IMR-90 (cell line): ENCODE data around the gene KDM1A. TPM values are rescaled to one million over a fixed set of nuclear protein-coding genes. Genes with fewer than 3 reads are reported as not detected.

ENCODE experiments used
- ATAC-seq: fragments of 200-7000 bp; cut with Tn5 transposase; 2 replicates; pipeline ENCODE4 v1.9.1; 2020; ENCODE audit warnings: low read depth, mild to moderate bottlenecking, moderate library complexity
- BruUV-seq: library from RNA; stranded (reverse); fragments of 400-500 nt; replicated peaks from 2 replicates; lab custom pipeline; 2021; lab: Mats Ljungman, UMichigan
- CTCF ChIA-PET: fragments of 300-600 bp; formaldehyde crosslinking; extraction: SDS; loops from one replicate; lab custom pipeline; 2021; ENCODE audit warnings: antibody characterized with exemption; lab: Yijun Ruan, JAX
- POLR2A ChIA-PET: fragments of 300-600 bp; sonication (Branson Sonifier 250); formaldehyde crosslinking; loops from one replicate; lab custom pipeline; 2022; ENCODE audit warnings: antibody characterized with exemption; ENCODE audit not compliant: unreplicated experiment; lab: Charles Lee
- DNase-seq: peaks from one replicate; pipeline ENCODE4 v3.0.0; 2013
- H2AFZ ChIP-seq: replicated peaks from 2 replicates; pipeline ENCODE3; 2013; ENCODE audit warnings: low read length, mild to moderate bottlenecking; ENCODE audit not compliant: poor library complexity
- H2AK5ac ChIP-seq: 2 replicates; pipeline ENCODE4 v1.6.1; 2013; ENCODE audit warnings: low read depth, low read length, inconsistent platforms
- H2AK9ac ChIP-seq: replicated peaks from 2 replicates; pipeline ENCODE3; 2013; ENCODE audit warnings: mild to moderate bottlenecking, low read depth, low read length, moderate library complexity; ENCODE audit not compliant: poor library complexity
- H2BK120ac ChIP-seq: 2 replicates; pipeline ENCODE4 v1.6.1; 2013; ENCODE audit warnings: low read depth, low read length, inconsistent platforms
- H2BK15ac ChIP-seq: 3 replicates; pipeline ENCODE4 v1.6.1; 2013; ENCODE audit warnings: low read depth, low read length, inconsistent platforms
- H2BK20ac ChIP-seq: 2 replicates; pipeline ENCODE4 v1.6.1; 2013; ENCODE audit warnings: low read depth, mild to moderate bottlenecking, inconsistent platforms, low read length, moderate library complexity
- H2BK5ac ChIP-seq: 2 replicates; pipeline ENCODE4 v1.6.1; 2013; ENCODE audit warnings: mild to moderate bottlenecking, low read depth, low read length, inconsistent platforms; ENCODE audit not compliant: poor library complexity, severe bottlenecking
- H3K14ac ChIP-seq: replicated peaks from 2 replicates; pipeline ENCODE4 v1.6.1; 2013; ENCODE audit warnings: low read depth, low read length, inconsistent platforms
- H3K18ac ChIP-seq: 2 replicates; pipeline ENCODE4 v1.6.1; 2013; ENCODE audit warnings: low read depth, low read length, control low read depth
- H3K23ac ChIP-seq: 2 replicates; pipeline ENCODE4 v1.6.1; 2013; ENCODE audit warnings: low read depth, low read length, inconsistent platforms
- H3K27ac ChIP-seq: 2 replicates; pipeline ENCODE4 v1.5.1; 2013; ENCODE audit warnings: mild to moderate bottlenecking, control low read depth, low read length; ENCODE audit not compliant: insufficient read depth
- H3K27me3 ChIP-seq: 2 replicates; pipeline ENCODE4 v1.6.1; 2013; ENCODE audit warnings: low read length; ENCODE audit not compliant: control insufficient read depth, insufficient read depth
- H3K36me3 ChIP-seq: 2 replicates; pipeline ENCODE4 v1.6.1; 2013; ENCODE audit warnings: low read length, mixed read lengths; ENCODE audit not compliant: control insufficient read depth, insufficient read depth
- H3K4ac ChIP-seq: 2 replicates; pipeline ENCODE4 v1.6.1; 2013; ENCODE audit warnings: low read depth, low read length, inconsistent platforms
- H3K4me1 ChIP-seq: 2 replicates; pipeline ENCODE4 v1.6.1; 2013; ENCODE audit warnings: low read length, mixed read lengths; ENCODE audit not compliant: control insufficient read depth, insufficient read depth
- H3K4me2 ChIP-seq: 2 replicates; pipeline ENCODE4 v1.6.1; 2013; ENCODE audit warnings: low read depth, mild to moderate bottlenecking, control low read depth, low read length, moderate library complexity
- H3K4me3 ChIP-seq: 2 replicates; pipeline ENCODE4 v1.5.1; 2013; ENCODE audit warnings: low read depth, mild to moderate bottlenecking, control low read depth, low read length, moderate library complexity; ENCODE audit not compliant: insufficient read depth
- H3K56ac ChIP-seq: 2 replicates; pipeline ENCODE4 v1.6.1; 2013; ENCODE audit warnings: low read length, inconsistent platforms; ENCODE audit not compliant: insufficient read depth; ENCODE audit errors: extremely low read depth
- H3K79me1 ChIP-seq, 2 experiments: 2 replicates each; pipeline ENCODE4 v1.6.1; 2013; ENCODE audit warnings: low read length in 2 of 2, inconsistent platforms in 1 of 2, low read depth in 1 of 2
- H3K9ac ChIP-seq: 2 replicates; pipeline ENCODE4 v1.6.1; 2013; ENCODE audit warnings: low read depth, low read length, control low read depth
- H3K9me1 ChIP-seq: 2 replicates; pipeline ENCODE4 v1.6.1; 2013; ENCODE audit warnings: low read length, inconsistent platforms; ENCODE audit not compliant: insufficient read depth
- H3K9me3 ChIP-seq: 2 replicates; pipeline ENCODE4 v1.6.1; 2013; ENCODE audit warnings: low read length; ENCODE audit not compliant: control insufficient read depth, insufficient read depth
- H4K20me1 ChIP-seq: 2 replicates; pipeline ENCODE4 v1.6.1; 2013; ENCODE audit warnings: low read length, inconsistent platforms; ENCODE audit not compliant: insufficient read depth
- H4K5ac ChIP-seq: 2 replicates; pipeline ENCODE4 v1.6.1; 2013; ENCODE audit warnings: mild to moderate bottlenecking, low read depth, low read length, control low read depth
- H4K8ac ChIP-seq, 2 experiments: 2 replicates each; pipeline ENCODE4 v1.6.1; 2013; ENCODE audit warnings: low read depth in 2 of 2, low read length in 2 of 2, control low read depth in 1 of 2, inconsistent platforms in 1 of 2
- H4K91ac ChIP-seq: 2 replicates; pipeline ENCODE4 v1.6.1; 2013; ENCODE audit warnings: low read depth, low read length, inconsistent platforms; ENCODE audit not compliant: insufficient read depth
- BHLHE40 ChIP-seq: fragments of 150-350 bp; IDR thresholded peaks from 2 replicates; pipeline ENCODE4 v1.6.1; 2016; ENCODE audit warnings: mild to moderate bottlenecking, low read depth, low read length
- MAZ ChIP-seq: IDR thresholded peaks from 2 replicates; pipeline ENCODE4 v1.6.1; 2012; ENCODE audit warnings: low read depth, mild to moderate bottlenecking, low read length, improper control_type of control experiment, moderate library complexity, borderline replicate concordance
- SMC3 ChIP-seq: fragments of 150-350 bp; IDR thresholded peaks from 2 replicates; pipeline ENCODE4 v1.6.1; 2016; ENCODE audit warnings: low read depth, mild to moderate bottlenecking, antibody characterized with exemption, low read length, moderate library complexity
- WGBS, 2 experiments: methylation state at CpG; one replicate each; pipeline versions ENCODE4 v1.1.5 to v1.1.7; 2013; ENCODE audit warnings: missing lambda C conversion rate in 2 of 2; ENCODE audit not compliant: insufficient read length in 1 of 2; ENCODE audit errors: extremely low coverage in 2 of 2; 5-methylcytosine and 5-hydroxymethylcytosine counted together
- dilution Hi-C: fragments of 300-500 bp; cut with HindIII; formaldehyde crosslinking; loops from one replicate; pipeline ENCODE4 v1.14.3; 2018; ENCODE audit warnings: low sequenced_read_pairs; ENCODE audit not compliant: unreplicated experiment
- in situ Hi-C: fragments of 300-500 bp; cut with MboI; formaldehyde crosslinking; loops from 3 replicates; pipeline ENCODE4 v1.14.3; 2019; ENCODE audit warnings: low sequenced_read_pairs, inconsistent platforms, mixed read lengths
- intact Hi-C: fragments of 100-400 bp; cut with micrococcal nuclease; formaldehyde crosslinking; loops from 2 replicates; pipeline ENCODE4 v1.10.0; 2022
- polyA plus RNA-seq, 3 experiments: library from polyadenylated mRNA; depleted of rRNA; stranded (reverse); fragments of >200 nt; gene quantifications; 2 replicates each; pipeline ENCODE4 v1.2.3, GENCODE V29; 2012; ENCODE audit warnings: low replicate concordance in 1 of 3
- total RNA-seq: library from RNA; depleted of rRNA; stranded (reverse); fragments of >200 nt; gene quantifications from 2 replicates; pipeline ENCODE4 v1.2.3, GENCODE V29; 2012
- TF ChIP-seq, protein P1 (sequence below): fragments of 150-350 bp; IDR thresholded peaks from 2 replicates; pipeline ENCODE4 v1.6.1; 2017; ENCODE audit warnings: mild to moderate bottlenecking, antibody characterized with exemption, low read length, low read depth

KDM1A gene
- total and polyA plus RNA-seq, 2 of the 4 experiments (the other 2 are of a cell fraction), result 58.7 to 104 TPM

GRCh38 chr1:23120383-23120782, 101.1 kb downstream of the KDM1A start (continued):
- TF ChIP-seq, protein P1, sequence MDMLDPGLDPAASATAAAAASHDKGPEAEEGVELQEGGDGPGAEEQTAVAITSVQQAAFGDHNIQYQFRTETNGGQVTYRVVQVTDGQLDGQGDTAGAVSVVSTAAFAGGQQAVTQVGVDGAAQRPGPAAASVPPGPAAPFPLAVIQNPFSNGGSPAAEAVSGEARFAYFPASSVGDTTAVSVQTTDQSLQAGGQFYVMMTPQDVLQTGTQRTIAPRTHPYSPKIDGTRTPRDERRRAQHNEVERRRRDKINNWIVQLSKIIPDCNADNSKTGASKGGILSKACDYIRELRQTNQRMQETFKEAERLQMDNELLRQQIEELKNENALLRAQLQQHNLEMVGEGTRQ, result no peak
- TF ChIP-seq SMC3, result no peak
- no peak for TF ChIP-seq BHLHE40

DNA sequence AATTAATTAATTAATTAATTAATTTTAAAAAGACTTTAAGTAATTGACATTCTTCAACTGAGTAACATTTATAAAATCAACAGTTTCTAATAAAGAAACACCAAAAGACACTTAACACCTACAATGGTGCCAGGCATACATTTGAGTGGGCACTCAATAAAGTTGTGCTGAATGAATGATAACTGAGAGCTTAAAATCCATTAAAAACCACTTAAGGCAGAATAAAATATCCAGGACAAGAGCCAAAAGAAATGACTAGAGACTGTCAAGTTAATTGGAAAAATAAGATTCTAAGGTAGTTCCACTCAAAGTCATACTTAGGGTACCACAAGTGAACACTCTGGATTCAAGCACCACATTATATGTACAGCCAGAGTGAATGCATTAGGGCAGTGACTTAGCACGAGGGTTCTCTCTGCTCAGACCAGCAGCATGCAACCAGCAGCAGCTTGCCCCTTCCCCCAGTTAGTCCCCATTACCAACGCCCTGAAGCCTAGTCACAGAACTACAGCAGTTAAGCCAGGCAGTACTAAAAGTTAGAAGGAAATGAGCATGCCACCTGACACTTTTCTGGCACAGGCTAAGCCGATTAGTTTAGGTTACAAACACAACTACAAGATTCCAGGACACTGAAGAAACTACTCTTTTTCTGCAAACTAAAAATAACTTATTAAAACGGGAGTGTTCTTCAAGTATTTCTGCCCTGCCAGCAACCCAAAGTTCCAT, 102.9 kb downstream of the KDM1A start:
- Histone ChIP-seq H3K23ac (0 out of 2 replicates have a peak overlapping the region, but pooled peaks have one; percentile 13), H3K9me1 (peaks cover 25% of the 10 kb centered on the region), H3K4ac (no peak overlapping the region; the same call in 1 of the 2 replicates), H4K20me1 (peaks cover 82% of the 10 kb centered on the region), H3K4me1 (peaks cover 19% of the 10 kb centered on the region), H3K27ac (no peak overlapping the region), H4K8ac (0 out of 4 replicates have a peak overlapping the region, but pooled peaks of 1 of the 2 experiments have one; percentile 22), H3K79me1 (peaks cover 13 to 91% of the 10 kb centered on the region in 2 experiments; a peak in 3 of 4 replicates), H2BK5ac (peak overlapping the region; percentile 55), H3K14ac (peak overlapping the region; percentile 70; the same call in 1 of the 2 replicates), H2AK5ac (no peak overlapping the region; the same call in 1 of the 2 replicates), H3K9ac (no peak overlapping the region), H3K4me2 (peak overlapping the region; percentile 66), H4K91ac (no peak overlapping the region), H3K36me3 (no peaks in the 10 kb centered on the region), H2AK9ac (peak overlapping the region; percentile 80), H4K5ac (no peak overlapping the region), H2AFZ (peak overlapping the region; percentile 47), H2BK120ac (no peak overlapping the region), H3K56ac (no peak overlapping the region), H3K27me3 (no peaks in the 10 kb centered on the region), H2BK15ac (no peak overlapping the region), H3K18ac (no peak overlapping the region; the same call in 1 of the 2 replicates), H3K9me3 (no peaks in the 10 kb centered on the region), H2BK20ac (no peak overlapping the region), H3K4me3 (no peak overlapping the region)
- ChIA-PET POLR2A (no interaction called here), CTCF (interaction anchor here (0.5 kb wide), 1 partner anchor 20 kb away, joined by 3 read pairs; no protein-coding TSS in a partner anchor)
- dilution Hi-C loops (no loop called here), intact Hi-C loops (no loop called here), in situ Hi-C loops (no loop called here)
- no TSS peak for BruUV-seq
- no peak for TF ChIP-seq MAZ
- TF ChIP-seq, protein P1, result peak; percentile 10; the same call in 1 of the 2 replicates
- peak; percentile 77 for DNase-seq
- ATAC-seq, result peak; percentile 42
- WGBS, 2 experiments, result 6% methylated on average over 2 of the region's 4 CpGs; no CpG with 5 or more reads in 1 of the 2 experiments
